Brain pericyte (primary cell): ENCODE measurements around the gene HBM.
"Not testable (repeated sequence)": the region's sequence is repeated elsewhere in the genome, so short reads cannot be mapped to it uniquely, and the experiment has no call there.

Experiments used
- DNase-seq: peaks from one replicate; pipeline ENCODE4 v3.0.0-alpha.2; 2012; ENCODE audit warnings: low read depth, low spot score

HBM gene

GRCh38 chr16:165539-166374 is at the start of gene HBM:
Gene HBM (plus strand): TSS chr16:165978. CDS start chr16:165998, 20 bp downstream.
- no peak for DNase-seq

GRCh38 chr16:116015-116414 is 49.8 kb upstream of the HBM start:
- DNase-seq, result no peak

GRCh38 chr16:117379-118365 is 48.1 kb upstream of the HBM start:
- no peak for DNase-seq

- DNase-seq, result no peak
Observed at GRCh38 chr16:118857-119256, 46.9 kb upstream of the HBM start.

GRCh38 chr16:119295-119694 is 46.5 kb upstream of the HBM start:
- no peak for DNase-seq

- no peak for DNase-seq
Observed at GRCh38 chr16:119835-120491, 45.8 kb upstream of the HBM start.

- DNase-seq, result no peak
Observed at GRCh38 chr16:120756-121155, 45.0 kb upstream of the HBM start.

GRCh38 chr16:122361-122760 is 43.4 kb upstream of the HBM start:
- DNase-seq, result no peak

GRCh38 chr16:123558-124350 is 42.0 kb upstream of the HBM start:
- not testable (repeated sequence) for DNase-seq

- no peak for DNase-seq
Observed at GRCh38 chr16:125011-125410, 40.8 kb upstream of the HBM start.

GRCh38 chr16:129075-129474 is 36.7 kb upstream of the HBM start:
- DNase-seq, result no peak

- DNase-seq, result no peak
Observed at GRCh38 chr16:130533-131173, 35.1 kb upstream of the HBM start.

- no peak for DNase-seq
Observed at GRCh38 chr16:132120-132519, 33.7 kb upstream of the HBM start.

- DNase-seq, result no peak
Observed at GRCh38 chr16:133716-134115, 32.1 kb upstream of the HBM start.

- no peak for DNase-seq
Observed at GRCh38 chr16:138049-138417, 27.7 kb upstream of the HBM start.

- no peak for DNase-seq
Observed at GRCh38 chr16:140175-140857, 25.5 kb upstream of the HBM start.

GRCh38 chr16:142405-142967 is 23.3 kb upstream of the HBM start:
- DNase-seq, result no peak

- no peak for DNase-seq
Observed at GRCh38 chr16:143047-143446, 22.7 kb upstream of the HBM start.

- no peak for DNase-seq
Observed at GRCh38 chr16:143456-143855, 22.3 kb upstream of the HBM start.

GRCh38 chr16:144797-145252 is 21.0 kb upstream of the HBM start:
- DNase-seq, result no peak
